GM10266 (cell line): Measurements from ENCODE around the gene LAMA3.

ENCODE experiments used
- DNase-seq: peaks from one replicate; pipeline ENCODE4 v3.0.0; 2012; ENCODE audit errors: extremely low spot score
- TF ChIP-seq, protein P1 (sequence below): IDR thresholded peaks from 2 replicates; pipeline ENCODE4 v1.5.1; 2012; ENCODE audit warnings: mild to moderate bottlenecking, low read depth; ENCODE audit not compliant: control insufficient read depth, insufficient read depth; ENCODE audit errors: missing control alignments

Gene LAMA3

GRCh38 chr18:23953984-23954383 is 264.7 kb downstream of the LAMA3 start:
- DNase-seq, result no peak
- TF ChIP-seq, protein P1, sequence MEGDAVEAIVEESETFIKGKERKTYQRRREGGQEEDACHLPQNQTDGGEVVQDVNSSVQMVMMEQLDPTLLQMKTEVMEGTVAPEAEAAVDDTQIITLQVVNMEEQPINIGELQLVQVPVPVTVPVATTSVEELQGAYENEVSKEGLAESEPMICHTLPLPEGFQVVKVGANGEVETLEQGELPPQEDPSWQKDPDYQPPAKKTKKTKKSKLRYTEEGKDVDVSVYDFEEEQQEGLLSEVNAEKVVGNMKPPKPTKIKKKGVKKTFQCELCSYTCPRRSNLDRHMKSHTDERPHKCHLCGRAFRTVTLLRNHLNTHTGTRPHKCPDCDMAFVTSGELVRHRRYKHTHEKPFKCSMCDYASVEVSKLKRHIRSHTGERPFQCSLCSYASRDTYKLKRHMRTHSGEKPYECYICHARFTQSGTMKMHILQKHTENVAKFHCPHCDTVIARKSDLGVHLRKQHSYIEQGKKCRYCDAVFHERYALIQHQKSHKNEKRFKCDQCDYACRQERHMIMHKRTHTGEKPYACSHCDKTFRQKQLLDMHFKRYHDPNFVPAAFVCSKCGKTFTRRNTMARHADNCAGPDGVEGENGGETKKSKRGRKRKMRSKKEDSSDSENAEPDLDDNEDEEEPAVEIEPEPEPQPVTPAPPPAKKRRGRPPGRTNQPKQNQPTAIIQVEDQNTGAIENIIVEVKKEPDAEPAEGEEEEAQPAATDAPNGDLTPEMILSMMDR, result no peak

GRCh38 chr18:23956483-23956882 is 267.2 kb downstream of the LAMA3 start:
- no peak for DNase-seq
- TF ChIP-seq, protein P1, result no peak

DNA sequence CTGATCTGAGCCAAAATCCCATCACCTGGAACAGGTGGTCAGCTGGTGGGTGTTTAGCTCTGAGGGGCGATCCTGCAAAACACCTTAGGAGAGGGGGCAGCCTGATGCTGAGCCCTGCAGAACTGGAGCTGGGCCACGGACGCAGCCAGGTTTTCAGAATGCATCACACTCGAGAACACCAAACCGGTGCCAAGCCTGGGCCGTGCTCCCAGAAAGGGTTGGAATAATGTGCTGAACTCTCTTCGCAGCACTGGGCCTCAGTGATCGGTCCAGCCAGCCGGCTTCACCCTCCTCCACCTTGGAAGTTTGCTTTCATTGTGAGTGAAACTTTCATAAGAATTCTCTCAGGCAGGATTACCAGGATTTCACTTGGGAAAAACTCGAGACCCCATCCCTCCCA is 268.8 kb downstream of the LAMA3 start:
- TF ChIP-seq, protein P1, result no peak
- no peak for DNase-seq

DNA sequence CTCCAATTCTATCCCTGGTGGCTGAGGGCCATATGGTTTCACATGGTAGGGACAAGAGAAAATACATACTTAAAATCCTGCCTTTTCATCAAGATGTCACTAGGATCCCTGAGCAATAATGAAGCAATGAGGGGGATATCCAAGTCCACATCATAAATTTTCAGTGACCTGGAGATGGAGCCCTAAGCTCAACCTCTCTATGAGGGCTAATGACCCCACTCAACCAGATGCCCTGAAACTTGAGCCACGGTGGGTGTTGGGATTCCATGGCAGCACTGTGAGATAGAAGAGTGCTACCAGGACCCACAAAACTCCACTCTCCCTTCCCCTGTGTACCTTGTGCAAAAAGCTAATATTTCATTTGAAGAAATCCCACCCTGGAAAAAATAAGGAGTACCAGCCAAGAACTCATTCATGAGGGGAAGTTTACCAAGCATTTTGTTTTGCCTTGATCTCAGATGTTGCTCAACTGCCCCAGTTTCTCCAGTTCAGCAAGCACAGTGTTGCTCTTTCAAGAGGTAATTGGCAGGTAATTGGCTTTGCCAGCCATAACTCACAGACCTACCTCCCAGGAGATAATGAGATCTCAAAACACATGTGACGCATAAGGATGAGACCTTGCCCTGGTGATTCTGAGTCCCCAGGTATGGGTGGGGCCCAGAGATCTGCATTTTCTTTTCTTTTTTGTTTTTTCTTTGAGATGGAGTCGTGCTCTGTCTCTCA is 274.4 kb downstream of the LAMA3 start:
- TF ChIP-seq, protein P1, result no peak
- DNase-seq, result no peak

- DNase-seq, result no peak
- TF ChIP-seq, protein P1, result no peak
Observed at GRCh38 chr18:23964282-23965238, 275.3 kb downstream of the LAMA3 start.

DNA sequence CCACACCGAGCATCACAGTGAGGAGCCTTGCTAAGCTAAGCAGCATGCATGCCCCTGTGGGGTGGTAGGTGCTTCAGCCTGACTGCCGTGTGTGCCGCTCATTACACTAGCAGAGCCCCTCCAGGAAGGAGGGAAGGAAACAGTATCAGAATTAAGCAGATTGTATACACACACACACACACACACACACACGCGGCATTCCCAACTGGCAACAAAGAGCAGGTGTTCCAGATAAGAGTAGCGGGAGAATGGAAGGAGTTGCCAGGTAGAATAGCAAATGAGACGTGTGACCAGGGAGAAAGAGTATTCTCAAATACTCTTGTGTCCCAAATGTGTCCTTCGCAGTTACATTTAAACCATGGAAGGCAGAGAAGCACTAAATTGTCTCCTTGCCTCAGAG is 277.7 kb downstream of the LAMA3 start:
- no peak for DNase-seq
- TF ChIP-seq, protein P1, result no peak
